ENCODE data around the gene MAP3K3.

The MAP3K3 gene

DNA sequence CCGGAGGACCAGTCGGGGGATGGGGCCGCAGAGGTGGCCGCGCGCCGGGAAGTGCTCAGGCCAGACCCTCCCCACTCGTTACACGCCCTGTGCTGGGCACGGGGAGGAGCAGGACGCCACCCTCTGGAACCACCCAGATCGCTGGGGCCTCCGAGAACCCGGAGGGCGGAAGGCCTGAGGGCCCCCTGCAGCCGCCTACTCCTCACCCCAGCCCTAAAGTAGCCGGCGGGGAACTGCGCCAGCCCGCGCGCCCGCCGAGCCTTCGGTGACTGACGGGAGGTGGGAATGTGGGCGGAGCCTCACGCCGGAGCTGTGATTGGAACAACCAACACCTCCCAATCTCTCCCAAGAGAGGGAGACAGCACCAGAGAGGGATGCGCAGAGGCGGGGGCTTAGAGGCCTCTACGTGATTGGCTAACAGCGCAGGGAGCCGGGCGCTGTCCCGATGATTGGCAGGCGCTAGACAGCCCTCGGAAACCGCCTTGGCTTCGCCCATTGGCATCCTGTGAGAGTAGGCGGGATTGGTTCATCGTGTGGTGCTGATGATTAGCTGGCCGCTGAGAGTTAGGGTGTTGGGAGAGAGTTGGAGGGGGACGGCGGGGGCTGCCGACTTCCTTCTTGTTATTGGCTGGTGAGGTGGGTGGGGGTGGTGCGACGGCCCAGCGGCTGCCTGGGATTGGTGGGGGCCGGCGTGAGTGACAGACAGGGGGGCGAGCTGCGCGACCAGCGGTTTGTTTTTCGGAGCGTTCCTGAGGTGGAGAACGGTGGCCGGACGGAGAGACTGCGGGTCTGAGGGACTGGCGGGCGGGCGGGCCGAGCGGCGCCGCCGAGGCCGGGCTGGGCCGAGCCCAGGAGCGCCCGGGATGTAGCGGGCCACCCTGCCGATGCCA is at the start of gene MAP3K3:
TSS of gene MAP3K3 (plus strand) at position 734 of the 890 bp plus-strand sequence. CDS start 343 bp downstream, outside the sequence.
- DNase-seq (ENCODE audit: low read depth), result peak; percentile 93

DNA sequence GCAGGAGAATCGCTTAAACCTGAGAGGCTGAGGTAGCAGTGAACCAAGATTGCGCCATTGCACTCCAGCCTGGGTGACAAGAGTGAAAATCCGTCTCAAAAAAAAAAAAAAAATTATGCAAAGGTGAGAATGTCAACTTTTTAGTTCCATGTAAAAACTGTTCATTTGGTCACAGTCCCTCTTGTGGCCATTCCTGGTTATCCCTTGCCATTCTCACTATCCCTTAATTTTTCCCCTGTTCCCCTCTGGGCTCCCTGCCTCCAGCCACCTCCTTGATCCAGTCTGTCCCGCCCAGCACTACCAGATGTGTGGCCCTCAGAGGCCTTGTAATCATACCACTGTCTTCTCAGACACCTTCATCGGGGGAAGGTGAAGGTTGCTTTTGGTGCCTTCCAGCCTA is 48.6 kb upstream of the MAP3K3 start:
- DNase-seq (ENCODE audit: low read depth), result no peak

DNA sequence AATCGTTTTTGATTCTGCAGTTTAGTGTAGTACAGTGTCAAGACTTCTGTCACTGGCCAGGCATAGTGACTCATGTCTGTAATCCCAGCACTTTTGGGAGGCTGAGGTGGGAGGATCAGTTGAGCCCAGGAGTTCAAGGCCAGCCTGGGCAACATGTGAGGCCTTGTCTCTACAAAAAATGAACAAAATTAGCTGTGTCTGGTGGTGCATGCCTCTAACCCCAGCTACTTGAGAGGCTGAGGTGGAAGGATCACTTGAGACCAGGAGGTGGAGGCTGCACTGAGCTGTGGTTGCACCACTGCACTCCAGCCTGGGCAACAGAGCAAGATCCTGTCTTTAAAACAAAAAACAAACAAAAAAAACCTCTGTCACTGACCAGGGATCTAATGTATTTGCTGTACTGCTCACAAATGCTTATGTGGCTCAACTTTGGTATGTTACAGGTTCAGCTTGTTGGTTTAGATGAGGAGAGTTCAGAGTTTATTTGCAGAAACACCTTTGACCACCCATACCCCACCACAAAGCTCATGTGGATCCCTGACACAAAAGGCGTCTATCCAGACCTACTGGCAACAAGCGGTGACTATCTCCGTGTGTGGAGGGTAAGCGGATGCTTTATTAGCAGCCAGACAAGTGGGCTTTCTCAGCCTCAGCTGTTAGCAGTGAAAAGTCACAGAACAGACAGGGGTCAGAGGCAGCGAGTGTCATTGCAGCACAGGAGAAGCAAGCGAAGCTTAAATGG is 44.0 kb upstream of the MAP3K3 start:
- no peak for DNase-seq (ENCODE audit: low read depth)

DNA sequence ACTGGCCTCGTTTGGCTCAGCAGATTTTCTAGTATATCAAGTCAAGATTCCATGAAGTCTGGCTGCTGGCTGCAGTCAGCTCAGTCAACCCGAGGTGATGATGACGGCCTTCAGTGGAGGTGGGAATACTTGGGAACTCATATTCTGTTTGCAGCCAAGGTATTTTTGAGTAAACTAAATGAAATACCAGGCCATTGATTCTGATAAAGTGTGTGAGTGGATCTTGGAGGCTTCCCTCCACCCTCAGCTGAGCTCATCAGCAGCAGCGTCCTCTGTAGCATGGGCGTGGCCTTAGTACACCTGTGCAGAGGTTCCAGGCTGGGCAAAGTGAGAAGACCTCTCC is 43.5 kb upstream of the MAP3K3 start:
- DNase-seq (ENCODE audit: low read depth), result no peak

DNA sequence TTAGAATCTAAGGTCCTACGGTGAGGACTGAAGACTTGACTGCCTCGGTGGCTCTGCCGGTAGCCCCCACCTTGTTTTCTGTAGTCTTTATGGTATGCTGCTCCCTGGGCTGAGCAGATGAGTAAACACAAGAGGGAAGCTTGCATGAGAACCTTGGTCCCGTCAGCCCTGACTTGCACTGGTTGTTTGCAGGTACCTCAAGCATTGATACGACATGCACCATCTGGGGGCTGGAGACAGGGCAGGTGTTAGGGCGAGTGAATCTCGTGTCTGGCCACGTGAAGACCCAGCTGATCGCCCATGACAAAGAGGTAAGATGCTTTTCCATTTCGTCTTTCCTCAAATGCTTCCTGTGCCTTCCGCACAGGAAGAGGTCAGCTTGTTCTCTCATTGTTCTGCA is 42.6 kb upstream of the MAP3K3 start:
- no peak for DNase-seq (ENCODE audit: low read depth)

DNA sequence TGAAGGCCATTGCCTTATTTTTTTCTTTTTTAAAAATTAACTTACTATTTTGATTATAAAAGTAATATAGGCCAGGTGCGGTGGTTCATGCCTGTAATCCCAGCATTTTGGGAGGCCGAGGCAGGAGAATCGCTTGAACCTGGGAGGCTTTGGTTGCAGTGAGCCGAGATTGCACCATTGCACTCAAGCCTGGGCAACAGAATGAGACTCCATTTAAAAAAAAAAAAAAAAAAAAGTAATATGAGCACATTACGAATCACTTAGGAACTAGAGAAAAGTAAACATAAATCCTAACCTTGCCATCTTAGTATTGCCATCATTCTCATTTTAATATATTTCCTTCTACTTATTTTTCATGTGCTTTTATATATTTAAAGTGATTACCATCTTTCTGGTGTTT is 34.4 kb upstream of the MAP3K3 start:
- DNase-seq (ENCODE audit: low read depth), result no peak

DNA sequence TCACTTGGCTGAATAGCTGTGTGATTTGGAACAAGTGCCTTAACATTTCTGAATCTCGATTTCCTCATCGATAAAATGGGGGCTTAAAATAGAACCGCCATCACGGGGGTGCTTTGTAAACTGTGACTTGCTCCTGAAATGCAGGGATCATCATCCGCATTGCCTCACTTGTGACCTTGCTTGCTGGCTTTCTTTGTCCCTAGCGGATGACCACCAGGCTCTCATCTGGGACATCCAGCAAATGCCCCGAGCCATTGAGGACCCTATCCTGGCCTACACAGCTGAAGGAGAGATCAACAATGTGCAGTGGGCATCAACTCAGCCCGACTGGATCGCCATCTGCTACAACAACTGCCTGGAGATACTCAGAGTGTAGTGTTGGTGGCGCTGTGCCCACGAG is 33.4 kb upstream of the MAP3K3 start:
- no peak for DNase-seq (ENCODE audit: low read depth)

DNA sequence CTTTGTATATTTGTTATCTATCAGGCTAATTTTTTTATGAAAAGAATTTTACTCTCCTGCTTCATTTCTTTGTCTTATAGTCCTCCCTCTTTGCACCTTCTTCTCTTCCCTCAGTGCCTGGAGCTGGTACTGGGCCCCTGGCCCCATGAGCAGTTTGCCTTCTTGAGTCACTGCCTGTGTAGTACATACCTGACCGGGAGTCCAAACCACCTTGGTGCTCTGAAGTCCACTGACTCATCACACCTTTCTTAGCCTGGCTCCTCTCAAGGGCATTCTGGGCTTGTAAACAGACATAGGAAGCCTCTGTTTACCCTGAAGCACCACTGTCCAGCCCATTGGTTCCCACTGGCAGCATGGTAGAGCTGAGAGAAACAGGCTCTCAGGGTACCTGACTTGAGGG is 32.6 kb upstream of the MAP3K3 start:
- DNase-seq (ENCODE audit: low read depth), result no peak

DNA sequence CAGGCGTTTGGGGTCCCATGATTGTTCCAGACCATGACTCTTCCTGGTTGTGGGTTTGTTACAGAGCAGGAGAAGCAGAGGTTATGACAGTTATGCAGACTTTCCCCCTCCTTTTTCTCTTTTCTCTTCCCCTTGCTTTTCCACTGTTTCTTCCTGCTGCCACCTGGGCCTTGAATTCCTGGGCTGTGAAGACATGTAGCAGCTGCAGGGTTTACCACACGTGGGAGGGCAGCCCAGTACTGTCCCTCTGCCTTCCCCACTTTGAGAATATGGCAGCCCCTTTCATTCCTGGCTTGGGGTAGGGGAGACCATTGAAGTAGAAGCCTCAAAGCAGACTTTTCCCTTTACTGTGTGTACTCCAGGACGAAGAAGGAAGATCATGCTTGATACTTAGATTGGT is 29.4 kb upstream of the MAP3K3 start:
- no peak for DNase-seq (ENCODE audit: low read depth)

DNA sequence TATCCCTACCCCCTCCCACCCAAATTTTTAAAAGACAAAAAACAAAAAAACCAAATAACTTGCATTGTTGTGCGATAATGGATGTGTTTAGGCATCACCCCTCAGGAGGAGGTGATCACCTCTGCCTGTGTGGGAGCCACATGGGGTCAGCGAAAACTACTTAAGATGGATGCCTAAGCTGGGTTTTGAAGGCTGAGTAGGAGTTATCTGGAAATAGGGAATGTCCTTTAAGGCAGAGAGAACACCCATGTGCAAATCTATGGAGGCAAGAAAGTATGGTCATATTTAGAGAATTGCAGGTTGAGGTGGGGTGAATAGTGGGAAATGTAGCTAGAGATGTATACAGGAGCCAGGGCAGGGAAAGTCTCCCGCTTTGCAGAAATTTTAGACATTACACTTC is 27.1 kb upstream of the MAP3K3 start:
- DNase-seq (ENCODE audit: low read depth), result no peak

DNA sequence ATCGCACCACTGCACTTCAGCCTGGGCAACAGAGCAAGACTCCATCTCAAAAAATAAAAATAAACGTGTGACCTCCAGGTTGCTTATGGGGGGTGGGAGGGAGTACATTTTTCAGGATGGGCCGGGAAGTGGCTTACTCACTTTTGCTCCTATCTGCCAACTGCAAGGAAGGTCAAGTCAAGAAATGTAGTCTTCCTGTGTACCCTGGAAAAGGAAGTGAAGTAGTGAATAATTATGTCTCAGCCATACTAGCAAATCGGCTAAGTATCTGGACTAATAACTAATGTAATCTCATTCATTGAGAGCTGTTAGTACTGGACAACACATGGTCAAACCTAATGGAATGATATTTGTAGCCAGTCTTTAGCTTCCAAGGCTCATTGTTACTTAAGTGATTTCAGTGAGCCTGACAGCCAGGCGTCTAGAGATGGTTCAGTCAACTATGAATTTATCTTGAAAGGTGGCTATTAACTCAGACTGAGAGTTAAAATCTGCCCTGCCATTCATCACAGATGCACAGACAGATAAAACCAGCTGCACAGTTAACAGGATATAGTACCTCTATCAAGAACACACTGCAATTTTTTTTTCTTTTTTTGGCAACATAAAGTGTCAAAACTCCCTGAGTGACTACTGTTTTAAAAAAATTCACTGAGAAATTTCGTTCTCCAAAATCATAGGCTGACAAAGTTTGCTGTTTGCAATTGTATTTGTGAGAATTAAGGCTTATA is 25.2 kb upstream of the MAP3K3 start:
- no peak for DNase-seq (ENCODE audit: low read depth)

DNA sequence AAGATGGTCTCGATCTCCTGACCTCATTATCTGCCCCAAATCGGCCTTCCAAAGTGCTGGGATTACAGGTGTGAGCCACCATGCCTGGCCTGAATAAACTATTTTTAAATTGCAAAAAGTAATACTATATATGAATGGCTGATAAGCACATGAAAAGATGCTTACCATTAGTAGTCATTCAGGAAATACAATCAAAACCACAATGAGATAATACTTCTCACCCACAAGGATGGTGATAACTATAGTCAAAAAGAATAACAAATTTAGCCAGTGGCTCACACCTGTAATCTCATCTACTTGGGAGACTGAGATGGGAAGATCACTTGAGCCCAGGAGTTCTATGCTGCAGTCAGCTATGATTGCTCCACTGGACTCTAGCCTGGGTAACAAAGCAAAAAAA is 23.9 kb upstream of the MAP3K3 start:
- DNase-seq (ENCODE audit: low read depth), result no peak

DNA sequence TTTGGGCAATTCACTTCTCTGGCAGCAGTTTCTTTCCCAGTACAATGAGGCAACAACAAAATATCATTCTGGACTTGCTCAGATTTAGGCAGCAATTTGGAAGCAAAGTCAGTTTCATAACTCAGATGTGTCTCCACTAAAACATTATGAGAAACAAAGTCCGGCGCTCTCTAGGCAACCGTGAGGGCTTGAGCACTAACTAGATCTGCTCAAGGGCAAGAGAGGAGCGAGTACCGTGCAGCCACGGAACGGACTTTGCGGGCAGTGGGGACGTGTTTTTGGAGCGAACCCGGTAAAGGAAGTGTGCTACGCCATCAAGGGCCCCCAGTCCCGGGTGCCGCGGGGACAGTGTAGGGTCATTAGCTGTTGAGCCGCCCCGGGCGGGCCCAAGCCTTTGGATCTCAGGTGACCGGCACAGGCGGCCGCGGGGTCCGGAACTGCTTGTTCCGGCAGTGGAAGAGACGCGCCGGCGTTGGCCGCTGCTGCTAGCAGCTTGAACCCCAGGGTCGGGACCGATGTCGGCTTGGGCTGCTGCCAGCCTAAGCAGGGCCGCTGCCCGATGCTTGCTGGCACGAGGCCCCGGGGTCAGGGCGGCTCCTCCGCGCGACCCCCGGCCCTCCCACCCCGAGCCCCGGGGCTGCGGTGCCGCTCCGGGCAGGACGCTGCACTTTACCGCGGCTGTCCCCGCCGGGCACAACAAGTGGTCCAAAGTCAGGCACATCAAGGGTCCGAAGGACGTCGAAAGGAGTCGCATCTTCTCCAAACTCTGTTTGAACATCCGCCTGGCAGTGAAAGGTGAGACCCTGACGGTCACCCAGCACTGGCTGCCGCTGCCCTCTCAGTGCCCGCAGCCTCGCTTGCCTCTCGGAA is 21.4 kb upstream of the MAP3K3 start, which contains the start of gene TACO1:
TSS of gene TACO1 (plus strand) at position 327 of the 870 bp plus-strand sequence. CDS start at position 516, 189 bp downstream.
- DNase-seq (ENCODE audit: low read depth), result peak; percentile 55

DNA sequence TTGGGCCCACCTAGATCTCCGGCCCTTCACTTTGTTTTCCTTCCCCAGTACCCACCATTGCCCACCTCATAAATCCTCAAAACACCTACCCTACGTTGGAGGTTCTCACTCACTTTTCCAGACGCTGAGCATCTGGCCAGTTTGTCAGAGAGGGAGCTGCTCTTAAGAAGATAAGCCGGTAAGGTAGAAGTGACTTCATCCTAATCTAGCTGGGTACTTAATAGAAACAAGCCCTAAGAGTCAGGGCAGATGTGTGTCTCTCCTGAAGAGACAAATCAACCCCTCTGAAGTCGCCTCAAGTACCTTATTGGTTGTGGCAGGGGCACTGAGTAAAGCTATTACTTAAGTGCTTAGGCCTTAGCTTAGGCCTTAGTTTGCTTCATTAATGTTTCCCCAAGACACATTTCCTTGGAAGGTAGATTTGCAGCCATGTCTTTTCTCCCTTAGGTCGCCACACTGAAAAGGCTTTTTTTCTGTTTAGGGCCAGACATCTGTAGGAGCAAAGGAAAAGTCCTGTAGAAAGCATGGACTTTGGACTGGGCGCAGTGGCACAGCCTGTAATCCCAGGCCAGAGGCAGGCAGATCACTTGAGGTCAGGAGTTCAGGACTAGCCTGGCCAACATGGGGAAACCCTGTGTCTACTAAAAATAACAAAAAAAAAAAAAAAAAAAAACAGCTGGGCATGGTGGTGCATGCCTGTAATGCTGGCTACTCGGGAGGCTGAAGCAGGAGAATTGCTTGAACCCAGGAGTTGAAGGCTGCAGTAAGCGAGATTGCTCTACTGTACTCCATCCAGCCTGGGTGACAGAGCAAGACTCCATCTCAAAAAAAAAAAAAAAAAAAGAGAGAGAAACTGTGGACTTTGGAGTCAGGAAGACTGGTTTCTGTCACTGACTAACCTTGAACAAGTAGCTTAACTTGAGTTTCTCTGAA is 20.5 kb upstream of the MAP3K3 start:
- no peak for DNase-seq (ENCODE audit: low read depth)

DNA sequence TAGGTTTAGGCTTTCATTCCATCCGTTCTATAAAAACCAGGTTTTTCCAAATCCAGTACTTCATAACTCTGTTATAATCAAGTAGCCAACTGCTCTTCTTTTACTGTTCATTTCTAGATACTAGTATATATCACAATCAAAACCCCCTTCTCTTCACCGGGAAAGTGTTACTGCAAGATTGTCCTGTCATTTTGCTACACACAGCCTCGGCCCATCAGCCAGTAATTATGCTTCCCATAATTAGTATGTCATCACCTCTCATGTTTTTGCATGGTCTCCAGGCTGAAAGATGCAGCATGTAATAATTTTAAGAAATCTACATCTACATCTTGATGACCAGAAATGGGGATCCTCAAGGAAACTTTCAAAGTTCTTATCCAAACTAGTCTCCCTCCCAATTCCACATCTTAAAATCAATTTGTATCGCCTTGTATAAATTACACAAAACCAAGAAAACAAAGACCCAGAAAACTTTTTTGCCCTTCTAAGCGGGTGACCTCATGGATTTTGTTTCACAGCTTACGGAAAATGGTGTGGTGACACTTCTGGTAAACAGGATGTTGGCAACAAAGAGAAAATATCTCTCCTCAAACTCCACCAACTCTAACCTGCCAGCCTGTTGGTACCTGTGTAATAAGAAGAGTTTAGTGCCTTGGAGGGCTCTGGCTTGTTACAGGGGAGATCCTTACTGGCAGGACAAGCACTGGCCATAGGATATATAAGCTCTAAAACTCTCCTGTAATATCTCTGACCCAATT is 12.2 kb upstream of the MAP3K3 start:
- DNase-seq (ENCODE audit: low read depth), result no peak

DNA sequence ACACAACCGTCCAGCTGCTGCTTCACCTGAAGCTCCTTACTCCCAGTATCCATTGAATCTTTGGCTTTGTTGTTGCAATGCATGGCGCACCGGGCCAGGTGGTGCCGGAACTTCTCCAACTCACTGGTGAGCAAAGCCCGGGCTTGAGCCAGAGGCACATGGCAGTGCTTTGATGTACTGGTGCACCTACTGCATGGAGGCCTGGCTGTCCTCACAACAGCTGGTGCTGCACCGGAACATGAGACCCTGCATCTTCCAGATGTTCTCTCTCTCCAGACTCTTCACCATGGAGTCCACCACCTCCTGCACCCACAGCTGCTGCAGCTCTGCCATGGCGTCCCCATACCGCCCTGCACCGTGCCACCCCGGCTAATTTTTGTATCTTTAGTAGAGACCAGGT is 11.4 kb upstream of the MAP3K3 start:
- DNase-seq (ENCODE audit: low read depth), result no peak

DNA sequence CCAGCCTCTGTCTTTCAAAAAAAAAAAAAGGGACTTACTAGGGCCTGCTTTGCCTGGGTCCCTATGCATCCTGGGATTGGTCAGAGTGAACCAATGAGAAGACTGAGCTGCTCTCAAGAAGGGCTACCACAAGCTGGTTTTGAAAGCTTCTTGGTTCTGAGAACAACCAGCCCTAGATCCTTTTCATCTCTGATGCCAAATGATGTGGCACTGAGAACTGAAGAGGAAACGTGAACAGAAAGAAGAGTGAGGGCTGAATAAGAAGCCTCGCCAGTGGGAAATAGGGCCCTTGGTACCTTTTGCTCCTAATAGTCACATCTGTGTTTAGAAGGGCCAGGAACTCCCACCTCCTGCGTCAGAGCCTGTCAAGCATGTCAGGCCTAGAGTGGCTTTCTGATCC is 10.9 kb upstream of the MAP3K3 start:
- no peak for DNase-seq (ENCODE audit: low read depth)

DNA sequence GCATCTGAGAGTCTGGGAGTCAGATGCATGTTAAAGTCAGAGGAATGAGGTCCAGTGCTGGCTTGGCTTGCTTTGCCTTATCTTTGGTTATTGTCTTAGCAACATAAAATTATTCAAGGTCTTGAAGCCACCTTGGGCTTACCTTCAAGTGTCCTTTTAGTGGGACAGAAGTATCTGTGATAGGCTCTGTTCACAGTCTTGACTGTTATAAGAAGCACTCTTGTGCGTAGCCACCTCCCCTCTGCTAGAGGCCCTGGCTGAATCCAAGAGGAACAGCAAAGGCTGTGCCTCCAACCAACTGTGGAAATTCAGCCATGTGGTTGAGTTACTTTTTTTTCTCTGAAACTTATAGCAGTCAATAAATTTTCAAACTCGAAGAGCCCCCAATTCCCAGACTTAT is 8.6 kb upstream of the MAP3K3 start:
- DNase-seq (ENCODE audit: low read depth), result no peak

DNA sequence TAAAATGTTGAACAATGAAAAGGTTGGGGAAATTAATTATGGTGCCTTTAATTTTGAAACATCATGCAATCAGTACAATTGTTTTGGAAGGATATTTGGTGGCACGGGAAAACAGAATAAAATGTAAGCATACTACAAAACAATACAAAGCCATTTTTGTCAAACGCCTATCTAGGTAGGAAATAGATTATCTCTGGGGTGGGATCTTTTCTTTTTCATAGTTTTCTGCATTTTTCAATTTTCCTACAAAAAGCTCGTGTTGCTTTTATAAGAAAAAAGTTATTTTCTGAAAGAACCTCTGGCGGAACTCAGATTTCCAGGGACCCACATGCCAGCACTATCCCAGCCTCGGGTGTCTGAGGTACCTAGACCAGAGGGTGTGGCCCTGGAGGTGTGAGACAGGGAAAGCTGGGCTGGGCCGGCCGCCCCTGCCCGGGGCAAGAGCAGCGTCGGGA is 961 bp upstream of the MAP3K3 start:
- DNase-seq (ENCODE audit: low read depth), result no peak

Measured in stimulated activated CD8-positive, alpha-beta memory T cell treated with anti-CD3 and anti-CD28 coated beads, Interleukin-12 subunit alpha, Interleukin-12 subunit beta, amount 100 ng/mL, for 4 hours (primary cell).